ENCODE measurements around the gene CBX5. TPM values are rescaled to one million over a fixed set of nuclear protein-coding genes. Genes with fewer than 3 reads are reported as not detected.

Gene CBX5
- total and polyA plus RNA-seq, 2 of the 8 experiments (the other 6 are each of a cell fraction or from before 2014, with no cell fraction given): 62.4 to 231 TPM

GRCh38 chr12:54259194-54260011, 20.5 kb downstream of the CBX5 start (continued):
- TF ChIP-seq USF2 (IDR thresholded peaks at IDR 0.05; ENCODE audit: low read length) (0 out of 2 replicates have a peak, but pooled peaks have one; percentile 6), ATF3 (IDR thresholded peaks at IDR 0.05; ENCODE audit: insufficient read depth, low read depth, low read length) (no peak), CBX5 (IDR thresholded peaks at IDR 0.05; ENCODE audit: low read depth, low read length) (no peak), EP300 (IDR thresholded peaks at IDR 0.05; ENCODE audit: borderline replicate concordance in 1 of 2, low read depth in 2 of 2, low read length in 2 of 2) (peak; percentile 59 to 84; a peak in 2 of 3 replicates), ZNF274 (IDR thresholded peaks at IDR 0.05; ENCODE audit: borderline replicate concordance, extremely low read depth, low read length) (no peak), HDAC6 (IDR thresholded peaks at IDR 0.05; ENCODE audit: low read depth, low read length) (no peak), SP2 (IDR thresholded peaks at IDR 0.05; ENCODE audit: low read length) (no peak), CBX8 (IDR thresholded peaks at IDR 0.05; ENCODE audit: borderline replicate concordance, low read depth, low read length) (no peak), SUZ12 (IDR thresholded peaks at IDR 0.05; ENCODE audit: low read length) (no peak), RXRA (IDR thresholded peaks at IDR 0.05; ENCODE audit: insufficient read depth, low read depth, low read length) (no peak), POU5F1 (IDR thresholded peaks at IDR 0.05; ENCODE audit: low read depth, low read length) (no peak), YY1 (IDR thresholded peaks at IDR 0.05; ENCODE audit: low read depth, low read length) (peak; percentile 84), KDM4A (IDR thresholded peaks at IDR 0.05; ENCODE audit: low read depth, low read length, severe bottlenecking) (no peak), BACH1 (IDR thresholded peaks at IDR 0.05; ENCODE audit: low read length) (no peak), TCF12 (IDR thresholded peaks at IDR 0.05; ENCODE audit: low read depth, low read length) (peak; percentile 94; the same call in 1 of the 2 replicates), BRCA1 (IDR thresholded peaks at IDR 0.05; ENCODE audit: low read depth, low read length) (no peak), JUN (IDR thresholded peaks at IDR 0.05; ENCODE audit: low read depth, low read length) (no peak), E2F6 (IDR thresholded peaks at IDR 0.05) (peak; percentile 40; the same call in 1 of the 2 replicates), SIRT6 (IDR thresholded peaks at IDR 0.05; ENCODE audit: low read length) (no peak), TAF1 (IDR thresholded peaks at IDR 0.05; ENCODE audit: low read depth, low read length) (peak; percentile 84)
